Gastrocnemius medialis (tissue), 4 donors: ENCODE data around the gene ZFYVE28.

Experiments
- CTCF ChIP-seq, 5 experiments: fragments of 450-650 bp in 3 of 5; fragments of 200-600 bp in 2 of 5; sonication (generic) in 2 of 5; IDR thresholded peaks in 4 of 5; conservative IDR thresholded peaks in 1 of 5; 1 replicate in 4 of 5; 2 replicates in 1 of 5; pipeline ENCODE4 v1.5.1; 2016 to 2019; ENCODE audit warnings: antibody characterized with exemption in 5 of 5, mild to moderate bottlenecking in 3 of 5, moderate library complexity in 3 of 5
- POLR2A ChIP-seq, 2 donors: fragments of 450-650 bp; IDR thresholded peaks; one replicate each; pipeline ENCODE4 v1.6.1; 2017; ENCODE audit warnings: antibody characterized with exemption in 2 of 2, mild to moderate bottlenecking in 2 of 2, moderate library complexity in 2 of 2

- TF ChIP-seq POLR2A (IDR thresholded peaks at IDR 0.05) = no peak
- no peak for TF ChIP-seq CTCF (IDR thresholded peaks at IDR 0.05 in 4 of 5, conservative IDR thresholded peaks at IDR 0.05 in 1 of 5)
Measured at GRCh38 chr4:2372488-2373030, 45.9 kb downstream of the ZFYVE28 start.
